GM23338 (cell line): ENCODE data around the gene CBY1. TPM values are rescaled to one million over a fixed set of nuclear protein-coding genes. Genes with fewer than 3 reads are reported as not detected.

Experiments used
- ATAC-seq: fragments of 200-7000 bp; cut with Tn5 transposase; 3 replicates; pipeline ENCODE4 v1.9.1; 2020
- DNase-seq: peaks from one replicate; pipeline ENCODE4 v3.0.0-alpha.2; 2015; ENCODE audit warnings: low spot score
- H2AFZ ChIP-seq: fragments of 200-600 bp; sonication (generic); 2 replicates; pipeline ENCODE4 v1.8.0; 2016; ENCODE audit warnings: antibody characterized with exemption, mild to moderate bottlenecking, moderate library complexity
- H3F3A ChIP-seq: fragments of 200-600 bp; sonication (generic); replicated peaks from 2 replicates; pipeline ENCODE4 v1.8.0; 2017; ENCODE audit warnings: antibody characterized with exemption, mixed run types, low read depth
- H3K27ac ChIP-seq: fragments of 200-600 bp; sonication (generic); 2 replicates; pipeline ENCODE4 v1.6.1; 2016; ENCODE audit warnings: low read depth
- H3K27me3 ChIP-seq: fragments of 200-600 bp; sonication (generic); 2 replicates; pipeline ENCODE4 v1.8.0; 2016; ENCODE audit warnings: mild to moderate bottlenecking, mixed run types, moderate library complexity; ENCODE audit not compliant: insufficient read depth
- H3K36me3 ChIP-seq: fragments of 200-600 bp; sonication (generic); 2 replicates; pipeline ENCODE4 v1.8.0; 2016; ENCODE audit warnings: mild to moderate bottlenecking; ENCODE audit not compliant: insufficient read depth
- H3K4me1 ChIP-seq: fragments of 200-600 bp; sonication (generic); 2 replicates; pipeline ENCODE4 v1.8.0; 2016; ENCODE audit warnings: mild to moderate bottlenecking, moderate library complexity; ENCODE audit not compliant: insufficient read depth
- H3K4me2 ChIP-seq: fragments of 200-600 bp; sonication (generic); 2 replicates; pipeline ENCODE4 v1.7.1; 2017; ENCODE audit warnings: mixed run types
- H3K4me3 ChIP-seq: fragments of 200-600 bp; sonication (generic); 2 replicates; pipeline ENCODE4 v1.6.1; 2016; ENCODE audit warnings: mixed run types
- H3K79me2 ChIP-seq: fragments of 200-600 bp; sonication (generic); replicated peaks from 2 replicates; pipeline ENCODE4 v1.8.0; 2017; ENCODE audit warnings: mild to moderate bottlenecking; ENCODE audit not compliant: insufficient read depth
- H3K9me2 ChIP-seq: fragments of 200-600 bp; sonication (generic); 2 replicates; pipeline ENCODE4 v1.8.0; 2017; ENCODE audit not compliant: insufficient read depth
- H4K20me1 ChIP-seq: fragments of 200-600 bp; sonication (generic); replicated peaks from 2 replicates; pipeline ENCODE4 v1.8.0; 2017; ENCODE audit warnings: mild to moderate bottlenecking; ENCODE audit not compliant: insufficient read depth
- H3K27ac Mint-ChIP-seq: 2 replicates; pipeline ENCODE4 v1.8.0; 2020; ENCODE audit warnings: inconsistent platforms, mild to moderate bottlenecking, moderate library complexity, mixed read lengths
- H3K27me3 Mint-ChIP-seq: 3 replicates; pipeline ENCODE4 v1.8.0; 2022; ENCODE audit warnings: low read depth, mild to moderate bottlenecking, moderate library complexity, mixed read lengths, inconsistent platforms; ENCODE audit not compliant: insufficient read depth, poor library complexity
- H3K36me3 Mint-ChIP-seq: 3 replicates; pipeline ENCODE4 v1.8.0; 2021; ENCODE audit warnings: low read depth, mild to moderate bottlenecking, inconsistent platforms, moderate library complexity, mixed read lengths
- H3K4me1 Mint-ChIP-seq: 3 replicates; pipeline ENCODE4 v1.8.0; 2020; ENCODE audit warnings: mild to moderate bottlenecking, inconsistent platforms, mixed read lengths
- H3K4me3 Mint-ChIP-seq: 3 replicates; pipeline ENCODE4 v1.8.0; 2021; ENCODE audit warnings: moderate library complexity, mild to moderate bottlenecking, inconsistent platforms, mixed read lengths
- H3K9me3 Mint-ChIP-seq: 3 replicates; pipeline ENCODE4 v1.8.0; 2020; ENCODE audit warnings: moderate library complexity, mild to moderate bottlenecking, inconsistent platforms, mixed read lengths
- CTCF ChIP-seq, 2 experiments: fragments of 200-600 bp in 1 of 2; sonication (generic) in 1 of 2; conservative IDR thresholded peaks; 2 replicates each; pipeline versions ENCODE4 v1.5.1 to v1.6.1; 2016 to 2017; ENCODE audit warnings: antibody characterized with exemption in 2 of 2, low read depth in 2 of 2, mild to moderate bottlenecking in 2 of 2, moderate library complexity in 1 of 2
- EZH2phosphoT487 ChIP-seq: fragments of 200-600 bp; sonication (generic); IDR thresholded peaks from one replicate; pipeline ENCODE4 v1.8.1; 2018; ENCODE audit warnings: antibody characterized with exemption; ENCODE audit not compliant: unreplicated experiment
- JUNB ChIP-seq: IDR thresholded peaks from one replicate; pipeline ENCODE4 v1.6.1; 2016; ENCODE audit warnings: antibody characterized with exemption; ENCODE audit not compliant: unreplicated experiment
- NANOG ChIP-seq: IDR thresholded peaks from 2 replicates; pipeline ENCODE4 v1.6.1; 2016; ENCODE audit warnings: antibody characterized with exemption, borderline replicate concordance
- STAT1 ChIP-seq: IDR thresholded peaks from one replicate; pipeline ENCODE4 v1.6.1; 2016; ENCODE audit warnings: antibody characterized with exemption; ENCODE audit not compliant: unreplicated experiment
- ZNF114 ChIP-seq: fragments of 250-450 bp; sonication (Bioruptor Pico); IDR thresholded peaks from 2 replicates; pipeline ENCODE4 v1.5.0; 2020; ENCODE audit warnings: mild to moderate bottlenecking, moderate library complexity
- polyA plus RNA-seq: library from polyadenylated mRNA; unstranded; fragments of >200 nt; fragmentation: Nextera tagmentation; extraction: Ambion mirVana; gene quantifications from 2 replicates; pipeline ENCODE4 v1.2.1, GENCODE V29; 2016
- total RNA-seq: library from RNA; depleted of rRNA; stranded (reverse); fragments of >200 nt; shearing (Covaris generic); gene quantifications from 2 replicates; pipeline ENCODE4 v1.2.3, GENCODE V29; 2014
- TF ChIP-seq, protein P1 (sequence below): IDR thresholded peaks from one replicate; pipeline ENCODE4 v1.6.1; 2018; ENCODE audit warnings: antibody characterized with exemption; ENCODE audit not compliant: unreplicated experiment
- TF ChIP-seq, protein P2 (sequence below): IDR thresholded peaks from 2 replicates; pipeline ENCODE4 v1.6.1; 2016; ENCODE audit warnings: antibody characterized with exemption

The CBY1 gene
- total and polyA plus RNA-seq, 2 experiments from 2014 or later = 12.8 to 36.4 TPM

DNA sequence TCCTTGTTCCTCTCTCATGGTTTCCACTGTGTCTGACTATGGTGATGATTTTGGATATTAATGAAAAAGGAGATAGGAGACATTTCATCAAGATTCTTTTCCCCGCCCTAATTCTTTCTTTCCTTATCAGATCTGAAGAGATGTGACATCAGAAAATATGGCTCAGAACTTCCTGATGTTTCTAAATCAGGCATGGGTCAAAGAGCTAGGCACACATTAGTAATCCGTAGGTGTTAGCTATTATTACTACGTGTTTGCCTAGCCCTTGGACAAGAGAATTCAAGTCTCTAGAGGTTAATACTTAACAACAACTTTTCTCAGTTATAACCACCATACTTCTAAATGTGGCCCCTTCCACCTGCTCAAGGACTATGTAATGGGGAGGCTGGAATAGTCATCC, 38.5 kb downstream of the CBY1 start:
- Histone ChIP-seq H3K36me3 (no peaks in the 10 kb centered on the region; the same call in 1 of the 2 replicates), H3K4me2 (no peak overlapping the region), H4K20me1 (peaks cover 29% of the 10 kb centered on the region)

DNA sequence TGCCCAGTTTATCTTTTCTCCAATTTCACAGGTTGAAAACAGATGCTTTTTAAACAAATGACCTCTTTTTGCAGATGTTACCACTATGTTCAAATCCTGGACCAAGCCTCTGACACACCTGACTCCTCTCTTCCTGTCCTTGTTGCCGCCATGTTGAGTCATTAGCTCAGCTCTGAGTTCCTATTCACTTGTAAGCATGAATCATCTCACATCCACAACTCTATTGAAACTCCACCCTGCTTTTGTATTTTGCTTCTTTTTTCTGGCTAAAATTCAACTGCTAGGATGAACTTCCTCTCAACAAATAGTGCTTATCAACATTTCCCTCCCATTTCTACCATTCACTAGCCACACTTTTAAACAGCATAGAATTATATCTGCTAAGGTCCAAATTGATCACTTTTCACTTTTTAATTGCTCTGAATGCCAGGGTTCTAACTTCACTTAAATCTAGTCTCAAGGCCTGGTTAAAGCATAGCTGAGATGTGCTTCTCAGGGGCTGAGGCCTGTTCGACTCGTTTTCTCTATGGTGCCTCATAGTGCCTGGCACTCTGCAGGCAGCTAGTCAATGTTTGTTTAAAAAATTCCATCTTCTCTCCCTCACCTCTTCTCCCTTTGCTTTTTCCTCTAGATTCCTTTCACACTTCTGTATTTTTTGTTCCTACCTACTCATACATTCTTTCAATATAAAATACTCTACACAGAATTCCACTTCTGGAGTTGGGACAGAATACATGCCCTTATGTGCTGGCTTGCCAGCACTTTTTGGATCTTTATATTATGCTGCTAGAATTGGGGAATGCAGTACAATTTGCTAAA, 40.4 kb downstream of the CBY1 start:
- H3K27ac Mint-ChIP-seq = 0 out of 2 replicates have a peak overlapping the region, but pooled peaks have one; percentile 4
- no peak overlapping the region for H3K27ac ChIP-seq

More for the DNA sequence above, 38.5 kb downstream of the CBY1 start:
- no peak overlapping the region for H3K4me3 Mint-ChIP-seq
- peaks cover 23% of the 10 kb centered on the region for H3K4me1 Mint-ChIP-seq
- H3K9me2 ChIP-seq = no peaks in the 10 kb centered on the region
- no peaks in the 10 kb centered on the region for H3K9me3 Mint-ChIP-seq
- ATAC-seq (no peak), DNase-seq (no peak)
- no peak overlapping the region for H3K4me3 ChIP-seq
- H3K27me3 ChIP-seq = no peaks in the 10 kb centered on the region
- no peak overlapping the region for H2AFZ ChIP-seq
- H3K27ac ChIP-seq = no peak overlapping the region
- TF ChIP-seq JUNB (no peak), STAT1 (no peak), ZNF114 (CRISPR knock-in tag) (no peak)
- TF ChIP-seq, protein P1, sequence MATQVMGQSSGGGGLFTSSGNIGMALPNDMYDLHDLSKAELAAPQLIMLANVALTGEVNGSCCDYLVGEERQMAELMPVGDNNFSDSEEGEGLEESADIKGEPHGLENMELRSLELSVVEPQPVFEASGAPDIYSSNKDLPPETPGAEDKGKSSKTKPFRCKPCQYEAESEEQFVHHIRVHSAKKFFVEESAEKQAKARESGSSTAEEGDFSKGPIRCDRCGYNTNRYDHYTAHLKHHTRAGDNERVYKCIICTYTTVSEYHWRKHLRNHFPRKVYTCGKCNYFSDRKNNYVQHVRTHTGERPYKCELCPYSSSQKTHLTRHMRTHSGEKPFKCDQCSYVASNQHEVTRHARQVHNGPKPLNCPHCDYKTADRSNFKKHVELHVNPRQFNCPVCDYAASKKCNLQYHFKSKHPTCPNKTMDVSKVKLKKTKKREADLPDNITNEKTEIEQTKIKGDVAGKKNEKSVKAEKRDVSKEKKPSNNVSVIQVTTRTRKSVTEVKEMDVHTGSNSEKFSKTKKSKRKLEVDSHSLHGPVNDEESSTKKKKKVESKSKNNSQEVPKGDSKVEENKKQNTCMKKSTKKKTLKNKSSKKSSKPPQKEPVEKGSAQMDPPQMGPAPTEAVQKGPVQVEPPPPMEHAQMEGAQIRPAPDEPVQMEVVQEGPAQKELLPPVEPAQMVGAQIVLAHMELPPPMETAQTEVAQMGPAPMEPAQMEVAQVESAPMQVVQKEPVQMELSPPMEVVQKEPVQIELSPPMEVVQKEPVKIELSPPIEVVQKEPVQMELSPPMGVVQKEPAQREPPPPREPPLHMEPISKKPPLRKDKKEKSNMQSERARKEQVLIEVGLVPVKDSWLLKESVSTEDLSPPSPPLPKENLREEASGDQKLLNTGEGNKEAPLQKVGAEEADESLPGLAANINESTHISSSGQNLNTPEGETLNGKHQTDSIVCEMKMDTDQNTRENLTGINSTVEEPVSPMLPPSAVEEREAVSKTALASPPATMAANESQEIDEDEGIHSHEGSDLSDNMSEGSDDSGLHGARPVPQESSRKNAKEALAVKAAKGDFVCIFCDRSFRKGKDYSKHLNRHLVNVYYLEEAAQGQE = no peak
- H3F3A ChIP-seq = no peaks in the 10 kb centered on the region
- no peak overlapping the region for H3K27ac Mint-ChIP-seq
- H3K36me3 Mint-ChIP-seq = peaks cover 15% of the 10 kb centered on the region
- H3K27me3 Mint-ChIP-seq = peaks cover 5% of the 10 kb centered on the region
- peaks cover 18% of the 10 kb centered on the region for H3K4me1 ChIP-seq
- H3K79me2 ChIP-seq = peaks cover 52% of the 10 kb centered on the region

More for the DNA sequence above, 40.4 kb downstream of the CBY1 start:
- peaks cover 12% of the 10 kb centered on the region for H3K36me3 Mint-ChIP-seq
- peaks cover 15% of the 10 kb centered on the region for H3K27me3 Mint-ChIP-seq
- peaks cover 23% of the 10 kb centered on the region for H3K4me1 Mint-ChIP-seq
- Histone ChIP-seq H3K36me3 (no peaks in the 10 kb centered on the region; the same call in 1 of the 2 replicates), H3K4me2 (0 out of 2 replicates have a peak overlapping the region, but pooled peaks have one; percentile 2), H3K9me2 (no peaks in the 10 kb centered on the region), H3K4me3 (no peak overlapping the region), H4K20me1 (peaks cover 21% of the 10 kb centered on the region), H3F3A (peaks cover 4% of the 10 kb centered on the region; the same call in 1 of the 2 replicates), H3K27me3 (no peaks in the 10 kb centered on the region), H3K4me1 (peaks cover 18% of the 10 kb centered on the region), H2AFZ (no peak overlapping the region), H3K79me2 (peaks cover 55% of the 10 kb centered on the region)
- no peaks in the 10 kb centered on the region for H3K9me3 Mint-ChIP-seq
- DNase-seq (no peak), ATAC-seq (no peak)
- no peak for TF ChIP-seq NANOG
- TF ChIP-seq, protein P1 = no peak
- TF ChIP-seq JUNB = no peak
- TF ChIP-seq, protein P2, sequence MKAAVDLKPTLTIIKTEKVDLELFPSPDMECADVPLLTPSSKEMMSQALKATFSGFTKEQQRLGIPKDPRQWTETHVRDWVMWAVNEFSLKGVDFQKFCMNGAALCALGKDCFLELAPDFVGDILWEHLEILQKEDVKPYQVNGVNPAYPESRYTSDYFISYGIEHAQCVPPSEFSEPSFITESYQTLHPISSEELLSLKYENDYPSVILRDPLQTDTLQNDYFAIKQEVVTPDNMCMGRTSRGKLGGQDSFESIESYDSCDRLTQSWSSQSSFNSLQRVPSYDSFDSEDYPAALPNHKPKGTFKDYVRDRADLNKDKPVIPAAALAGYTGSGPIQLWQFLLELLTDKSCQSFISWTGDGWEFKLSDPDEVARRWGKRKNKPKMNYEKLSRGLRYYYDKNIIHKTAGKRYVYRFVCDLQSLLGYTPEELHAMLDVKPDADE = no peak
- no peak for TF ChIP-seq CTCF (conservative IDR thresholded peaks at IDR 0.05; ENCODE audit: low read depth in 2 of 2)
- TF ChIP-seq EZH2phosphoT487 = no peak
- no peak for TF ChIP-seq ZNF114 (CRISPR knock-in tag)
- no peak overlapping the region for H3K4me3 Mint-ChIP-seq
